Inflammatory macrophage treated with lipopolysaccharide for 1 hour (primary cell): Measurements from ENCODE around the gene HTR6.
"Not testable (repeated sequence)": the region's sequence is repeated elsewhere in the genome, so short reads cannot be mapped to it uniquely, and the experiment has no call there.

Experiments
- DNase-seq, 2 donors: peaks; one replicate each; pipeline ENCODE4 v3.0.0-alpha.2; 2020 to 2022

HTR6 gene

DNA sequence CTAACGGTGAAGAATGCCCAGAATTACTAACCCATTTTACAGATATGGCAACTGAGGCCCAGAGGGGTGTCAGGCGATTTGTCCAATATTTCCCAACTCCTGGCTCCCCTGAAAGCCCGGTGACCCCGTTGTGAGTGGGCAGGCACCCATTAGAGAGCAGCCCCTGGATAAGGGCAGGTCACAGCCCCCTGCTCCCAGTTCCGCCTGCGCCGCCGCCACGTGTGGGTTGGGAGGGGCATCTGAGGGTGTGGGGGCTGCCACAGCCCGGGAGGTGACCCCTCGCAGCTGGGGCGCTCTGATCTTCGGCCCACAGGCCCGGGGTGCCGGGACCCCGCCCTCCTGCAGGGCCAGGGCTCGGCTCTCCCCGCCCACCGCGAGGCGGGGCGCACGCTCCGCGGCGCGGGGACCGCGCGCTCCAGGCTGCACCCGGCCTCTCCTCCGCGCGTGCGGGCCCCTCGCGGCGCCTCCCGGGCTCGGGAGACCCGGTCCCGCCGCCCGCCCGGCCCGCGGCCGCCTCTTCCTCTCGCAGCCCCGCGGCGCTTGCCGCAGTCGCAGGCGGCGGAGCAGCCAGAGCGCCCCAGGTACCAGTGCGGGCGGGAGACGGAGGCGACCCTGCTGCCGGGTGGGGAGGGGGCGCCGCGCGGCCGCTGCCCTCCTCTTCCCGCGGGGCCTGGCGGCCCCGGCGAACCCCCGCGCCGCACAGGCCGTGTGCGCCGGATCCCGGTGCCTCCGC is at the start of gene HTR6:
HTR6 (plus strand) TSS at position 423 of the 733 bp plus-strand sequence. CDS start 879 bp downstream, outside the sequence.
- no peak for DNase-seq

DNA sequence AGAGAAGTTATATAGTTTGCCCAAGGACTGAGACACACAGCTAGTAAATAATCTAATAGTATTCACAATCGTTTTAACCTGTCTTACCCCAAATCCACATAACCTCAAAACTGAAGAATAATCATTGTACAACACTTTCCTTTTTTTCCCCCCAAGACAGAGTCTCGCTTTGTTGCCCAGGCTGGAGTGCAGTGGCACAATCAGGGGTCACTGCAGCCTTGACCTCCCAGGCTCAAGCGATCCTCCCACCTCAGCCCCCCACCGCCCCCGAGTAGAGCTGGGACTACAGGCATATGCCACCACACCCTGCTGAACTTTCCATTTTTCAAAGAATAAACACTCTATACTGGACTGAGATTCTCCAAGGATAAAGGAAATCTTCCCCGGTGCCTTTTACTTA is 49.2 kb upstream of the HTR6 start:
- DNase-seq: no peak

DNA sequence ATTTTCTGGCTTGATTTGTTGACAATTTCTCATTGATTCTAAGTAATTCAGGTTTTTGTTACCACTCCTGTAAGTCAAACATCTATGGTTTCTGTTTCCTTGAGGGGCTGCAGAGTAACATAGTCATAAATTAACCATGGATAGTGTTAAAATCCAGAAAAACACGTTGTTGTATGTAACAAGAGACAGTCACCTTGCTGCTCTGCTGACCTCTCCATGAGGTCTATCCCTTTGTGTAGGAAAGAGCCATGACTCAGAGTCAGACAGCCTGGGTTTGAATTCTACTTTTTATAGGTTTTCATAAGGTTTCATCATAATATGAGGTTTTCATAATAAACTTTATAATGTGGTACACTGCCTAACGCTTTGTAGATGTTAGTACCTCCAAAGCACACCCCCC is 48.2 kb upstream of the HTR6 start:
- no peak for DNase-seq

DNA sequence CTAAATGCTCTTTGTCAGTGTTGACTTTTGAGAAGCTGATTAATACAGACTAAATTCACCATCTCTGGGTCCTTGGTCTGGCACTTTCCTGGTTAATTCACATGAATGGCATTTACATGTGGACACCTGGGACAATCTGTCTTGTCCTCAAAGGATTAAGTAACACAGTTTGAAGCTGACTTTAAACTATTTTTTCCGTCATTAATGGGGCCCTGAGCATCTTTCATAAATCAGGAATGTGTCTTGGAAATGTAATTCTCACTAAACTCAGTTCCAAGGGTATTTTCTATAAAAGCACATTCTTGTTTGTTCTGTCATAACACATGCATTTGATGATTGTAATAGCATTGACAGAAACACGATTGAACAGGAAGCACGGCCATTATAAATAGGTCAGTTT is 47.3 kb upstream of the HTR6 start:
- DNase-seq: no peak

DNA sequence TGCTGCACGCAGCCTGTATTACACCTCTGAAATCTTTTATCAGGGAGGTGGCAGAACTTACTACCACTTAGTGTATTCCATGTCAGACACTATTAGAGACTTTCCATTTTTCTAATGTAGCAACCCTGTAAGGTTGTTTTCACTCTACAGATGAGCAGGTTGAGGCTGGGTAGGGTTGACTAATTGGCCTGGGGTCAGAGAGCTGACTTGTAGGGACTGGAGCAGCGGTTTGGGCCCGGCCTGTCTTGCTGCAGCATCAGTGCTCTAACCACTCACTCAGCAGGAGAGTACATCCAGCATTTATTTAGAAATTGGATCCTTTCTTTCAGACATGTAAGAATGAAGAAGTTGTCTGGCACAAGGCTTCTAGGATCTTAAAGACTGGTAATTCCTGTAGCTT is 46.2 kb upstream of the HTR6 start:
- DNase-seq: no peak

DNA sequence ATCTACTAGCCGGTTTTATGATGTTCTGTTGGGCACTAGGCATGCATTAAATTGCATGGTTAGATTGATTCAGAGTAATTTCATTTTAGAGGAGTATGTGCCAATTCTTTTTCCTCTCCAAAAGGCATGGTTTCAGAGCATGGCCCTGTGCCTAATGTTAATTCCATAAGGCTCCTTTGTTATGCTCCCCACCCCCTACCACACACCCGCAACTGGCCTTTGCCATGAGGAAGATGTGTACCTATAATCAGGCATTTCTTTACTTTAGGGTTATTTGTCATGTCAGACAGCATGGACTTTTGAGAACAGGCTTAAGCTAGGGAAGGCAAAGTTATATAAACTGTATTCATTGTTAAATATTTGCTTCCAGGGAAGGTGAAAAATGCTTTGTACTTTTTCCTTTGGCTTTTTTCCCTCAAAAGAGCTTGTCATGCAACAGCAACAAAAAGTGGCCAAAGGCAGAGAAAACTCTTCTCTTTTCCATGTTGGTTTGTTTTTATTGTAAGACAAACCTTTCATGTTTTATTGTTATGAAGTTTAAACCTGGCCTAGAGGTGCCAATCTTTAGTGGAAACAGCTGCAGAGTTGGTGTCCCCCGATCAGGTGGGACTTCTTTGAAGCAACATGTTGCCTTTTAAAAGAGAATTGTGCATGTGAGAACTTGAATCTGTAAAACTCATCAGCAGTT is 44.8 kb upstream of the HTR6 start:
- no peak for DNase-seq

DNA sequence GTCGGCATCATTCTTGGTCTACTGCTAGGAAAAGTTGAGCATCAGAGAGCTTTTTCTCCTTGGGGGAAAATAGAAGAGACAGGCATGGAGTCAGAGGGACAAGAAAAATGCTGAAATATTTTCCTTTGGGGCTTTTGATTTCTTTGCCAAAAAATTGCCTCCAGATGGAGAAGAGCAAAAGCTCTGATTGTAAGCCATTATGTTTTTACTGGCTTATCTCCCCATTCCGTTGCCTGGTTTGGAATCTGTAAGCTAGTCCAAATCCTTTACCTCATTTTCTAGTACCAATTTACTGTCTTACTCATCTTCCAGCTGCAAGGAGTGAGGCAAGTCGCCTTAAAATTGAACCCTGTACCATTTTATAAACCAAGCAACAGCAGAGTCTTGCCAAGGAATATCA is 43.9 kb upstream of the HTR6 start:
- no peak for DNase-seq

DNA sequence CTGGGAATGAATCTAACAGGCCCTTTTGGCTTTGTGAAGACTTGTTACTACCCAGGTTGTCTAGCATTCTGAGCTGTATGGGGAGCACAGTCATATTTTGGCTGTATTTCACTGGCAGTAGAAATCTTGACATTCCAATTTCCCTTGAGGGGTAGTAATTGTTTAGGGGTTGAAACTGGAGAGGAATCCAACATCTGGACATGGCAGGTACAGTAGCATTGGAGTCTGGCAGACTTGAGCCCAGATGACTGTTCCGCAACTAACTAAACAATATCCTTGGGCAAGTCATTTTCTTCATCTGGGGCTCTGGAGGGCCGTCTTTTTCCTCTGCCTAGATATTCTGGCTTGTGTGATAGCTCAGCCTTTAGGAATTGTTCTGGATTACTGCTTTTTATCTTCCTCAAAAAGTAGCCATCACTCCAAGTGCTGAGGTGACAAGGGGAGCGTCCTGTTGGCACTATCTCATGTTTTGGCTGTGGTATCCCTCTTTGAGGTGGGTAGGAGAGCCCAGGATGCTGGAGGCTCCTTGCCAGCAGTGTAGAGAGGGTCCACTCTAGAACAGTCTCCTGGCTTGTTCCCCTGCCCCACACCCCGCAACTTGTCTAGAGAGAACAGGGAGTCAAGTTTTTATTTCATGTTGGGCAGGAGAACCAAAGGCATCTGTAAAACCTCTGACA is 43.3 kb upstream of the HTR6 start:
- DNase-seq: no peak

DNA sequence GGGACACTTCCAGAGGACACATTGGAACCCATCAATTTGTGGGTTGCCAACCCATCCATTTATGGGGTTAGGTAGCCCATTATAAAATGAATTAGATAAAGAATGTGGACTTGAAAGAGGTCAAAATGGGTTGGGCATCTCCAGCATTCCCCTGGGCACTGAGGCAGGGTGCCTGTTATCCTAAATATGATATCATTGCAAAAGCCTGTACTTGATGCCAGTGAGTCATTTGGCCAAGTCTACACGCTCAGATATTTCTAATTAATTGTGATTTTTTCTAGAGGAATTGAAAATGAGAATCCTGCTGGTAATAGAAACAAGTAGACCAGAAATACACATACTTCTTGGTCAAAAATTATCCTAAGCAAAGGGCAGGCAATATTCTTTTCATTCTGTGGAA is 42.5 kb upstream of the HTR6 start:
- DNase-seq: no peak

DNA sequence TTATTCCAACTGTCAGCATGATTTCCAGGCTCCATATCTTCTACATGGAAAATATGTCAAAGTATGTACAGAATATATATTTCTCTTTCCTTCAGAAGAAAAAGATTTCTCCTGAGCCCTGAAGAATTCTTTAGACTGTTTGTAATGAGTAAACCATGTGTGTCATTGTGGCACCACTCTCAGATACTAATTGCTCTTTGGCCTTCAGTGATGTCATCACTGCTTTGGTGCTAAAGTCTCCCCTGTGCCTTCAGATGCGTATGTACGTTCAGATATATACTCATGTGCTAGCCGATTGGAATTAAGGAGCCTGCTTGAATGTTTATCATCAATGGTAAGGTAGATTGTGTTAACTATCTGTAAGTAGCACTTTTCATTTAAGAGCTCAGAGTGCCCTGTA is 41.2 kb upstream of the HTR6 start:
- no peak for DNase-seq

DNA sequence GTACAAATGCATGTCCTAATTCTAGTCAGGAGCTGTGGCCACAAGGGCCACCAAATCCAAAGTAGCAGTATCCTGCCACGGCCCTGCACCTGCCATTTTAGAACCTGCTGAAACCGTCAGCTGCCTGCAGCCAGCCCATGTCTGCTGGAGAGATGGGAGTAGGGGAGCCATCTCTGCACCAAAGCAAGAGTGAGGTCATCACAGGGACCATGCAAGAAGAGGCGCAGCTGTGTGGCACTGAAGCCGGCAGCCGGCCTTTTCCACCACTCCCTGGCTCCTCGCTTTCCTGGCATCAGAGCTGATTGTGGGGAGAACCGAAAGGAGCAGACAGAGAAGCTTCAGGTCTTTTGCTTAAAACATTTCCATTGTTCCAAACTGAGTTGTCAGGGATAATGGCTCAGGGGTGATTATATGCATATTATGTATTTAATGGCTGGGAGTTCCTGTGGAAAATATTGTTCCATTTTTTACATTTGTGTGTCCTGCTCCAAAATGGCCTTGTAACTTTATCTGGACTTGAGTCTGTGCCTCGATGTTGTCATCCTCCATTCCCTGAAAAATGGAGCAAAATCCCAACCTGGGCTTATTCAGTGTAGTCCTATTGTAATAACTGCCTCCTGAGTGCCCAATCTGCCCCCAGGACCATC is 39.3 kb upstream of the HTR6 start:
- DNase-seq: no peak

DNA sequence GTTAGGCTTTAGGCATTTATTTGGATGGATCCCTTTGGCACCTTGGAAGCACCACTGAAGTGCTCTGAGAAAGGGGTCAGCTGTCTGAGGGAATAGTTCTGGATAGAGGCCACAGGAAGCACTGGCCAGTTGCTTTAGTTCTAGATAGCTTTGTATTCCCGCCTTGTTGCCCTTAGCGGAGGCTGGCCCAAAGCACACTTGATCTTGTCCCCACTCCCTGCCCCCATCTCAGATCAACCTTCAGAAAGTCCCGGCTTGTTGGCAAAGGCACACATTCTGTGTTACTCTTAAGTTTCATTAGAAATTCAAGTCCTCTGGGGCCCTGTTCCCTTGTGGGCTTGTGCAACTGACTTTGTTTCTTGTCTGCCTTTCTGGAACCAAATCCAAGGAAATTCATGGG is 35.8 kb upstream of the HTR6 start:
- DNase-seq: no peak

DNA sequence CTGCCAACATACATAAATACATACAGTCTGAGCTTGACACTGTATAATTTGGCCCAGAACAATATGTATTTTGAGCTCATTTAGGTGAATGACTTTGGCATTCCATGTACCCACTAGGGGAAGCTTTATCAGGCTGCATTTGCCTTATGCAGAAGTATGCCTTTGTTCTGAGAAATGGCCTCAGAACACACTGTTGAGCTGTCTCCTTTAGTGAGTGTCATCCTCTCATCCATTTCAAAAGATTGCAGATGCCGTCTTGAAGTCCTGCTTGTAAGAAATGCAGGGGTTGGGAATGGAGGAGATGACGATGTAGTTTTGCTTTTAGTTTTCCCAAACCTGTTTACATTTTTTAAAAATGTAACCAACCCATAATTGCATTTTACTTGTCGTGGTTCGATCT is 35.3 kb upstream of the HTR6 start:
- DNase-seq: no peak

DNA sequence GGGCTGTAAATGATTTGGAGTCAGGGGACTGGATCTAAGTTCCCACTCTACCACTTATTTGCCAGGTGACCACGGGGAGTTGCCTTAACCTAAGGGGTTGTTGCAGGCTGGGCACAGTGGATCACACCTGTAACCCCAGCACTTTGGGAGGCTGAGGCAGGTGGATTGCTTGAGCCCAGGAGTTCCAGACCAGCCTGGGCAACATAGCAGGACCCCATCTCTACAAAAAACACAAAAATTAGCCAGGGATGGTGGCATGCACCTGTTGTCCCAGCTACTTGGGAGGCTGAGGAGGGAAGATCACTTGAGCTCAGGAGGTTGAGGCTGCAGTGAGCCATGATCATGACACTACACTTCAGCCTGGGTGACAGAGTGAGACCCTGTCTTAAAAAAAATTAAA is 34.5 kb upstream of the HTR6 start:
- not testable (repeated sequence) for DNase-seq

DNA sequence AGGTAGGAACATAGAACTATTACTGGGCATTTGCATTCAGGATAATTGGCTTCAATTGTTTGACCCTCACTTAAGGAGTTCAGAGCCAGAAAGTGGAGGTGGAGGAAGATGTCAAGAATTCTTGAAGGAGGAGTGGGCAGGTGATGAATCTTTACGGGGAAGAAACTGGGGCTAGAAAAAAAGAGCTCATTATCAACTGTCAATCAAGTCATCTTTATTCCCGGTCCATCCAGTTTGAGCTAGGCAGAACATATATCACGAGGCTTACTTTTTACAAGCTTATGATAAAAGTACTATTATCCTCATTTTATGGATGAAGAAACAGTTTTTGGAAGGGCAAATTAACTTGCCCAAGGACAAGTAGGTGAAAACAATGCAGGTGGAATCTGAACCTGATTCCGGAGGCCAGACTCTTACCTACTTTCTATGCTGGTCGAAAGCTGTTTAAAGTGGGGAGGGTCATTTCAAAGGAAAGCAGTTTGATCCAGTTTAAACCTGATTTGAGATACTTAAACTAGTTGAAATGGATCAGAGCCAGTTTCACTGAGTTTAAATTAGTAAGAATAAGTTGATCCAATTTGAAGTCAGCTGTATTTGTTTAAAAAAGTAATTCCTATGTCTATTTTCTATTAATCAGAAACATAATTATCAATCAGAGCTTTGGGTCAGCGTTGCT is 33.8 kb upstream of the HTR6 start:
- no peak for DNase-seq

DNA sequence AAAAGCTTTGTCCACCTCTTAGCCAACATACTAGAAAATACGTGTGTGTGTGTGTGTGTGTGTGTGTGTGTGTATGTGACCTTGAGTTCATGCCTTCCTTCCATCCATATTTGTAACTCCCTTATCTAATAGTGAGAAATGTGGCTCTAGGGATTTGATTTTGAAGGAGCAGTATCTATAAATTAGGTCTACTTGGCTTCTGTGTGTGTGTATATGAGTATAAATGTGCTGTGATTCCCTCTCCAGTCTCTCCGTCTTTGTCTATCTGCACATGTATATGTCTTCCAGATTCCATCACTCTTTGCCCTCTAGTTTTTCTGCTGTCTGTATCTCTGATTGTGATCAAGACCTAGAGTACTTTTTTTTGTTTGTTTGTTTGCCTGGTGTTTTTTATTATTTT is 32.5 kb upstream of the HTR6 start:
- DNase-seq: no peak

DNA sequence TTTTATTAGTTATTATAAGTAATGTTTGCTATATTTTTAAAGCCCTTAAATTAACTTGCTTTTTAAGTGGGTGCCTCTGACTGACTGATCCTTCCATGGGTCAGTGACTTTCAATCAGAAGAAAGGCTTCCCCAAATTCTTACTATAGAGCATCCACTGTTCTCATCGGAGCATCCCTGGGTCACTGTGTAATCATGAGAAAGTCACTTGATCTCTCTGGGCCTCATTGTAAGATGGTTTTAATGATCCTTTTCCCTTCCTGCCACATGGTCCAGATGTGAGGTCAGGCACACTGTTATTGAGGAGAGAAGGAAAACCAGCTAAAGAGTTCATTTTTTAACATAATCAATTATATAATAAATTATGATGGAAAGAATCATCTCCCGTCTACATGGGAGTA is 31.6 kb upstream of the HTR6 start:
- DNase-seq: no peak

DNA sequence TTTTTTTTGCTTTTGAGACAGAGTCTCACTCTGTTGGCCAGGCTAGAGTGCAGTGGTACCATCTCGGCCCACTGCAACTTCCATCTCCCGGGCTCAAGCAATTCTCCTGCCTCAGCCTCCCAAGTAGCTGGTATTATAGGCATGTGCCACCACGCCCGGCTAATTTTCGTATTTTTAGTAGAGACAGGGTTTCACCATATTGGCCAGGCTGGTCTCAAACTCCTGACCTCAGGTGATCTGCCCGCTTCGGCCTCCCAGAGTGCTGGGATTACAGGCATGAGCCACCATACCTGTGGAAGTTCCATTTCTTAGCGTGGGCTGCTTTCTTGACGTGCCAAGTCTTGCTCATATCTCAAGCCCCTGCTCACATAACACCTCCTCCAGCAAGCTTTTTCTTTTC is 29.6 kb upstream of the HTR6 start:
- DNase-seq: not testable (repeated sequence)

DNA sequence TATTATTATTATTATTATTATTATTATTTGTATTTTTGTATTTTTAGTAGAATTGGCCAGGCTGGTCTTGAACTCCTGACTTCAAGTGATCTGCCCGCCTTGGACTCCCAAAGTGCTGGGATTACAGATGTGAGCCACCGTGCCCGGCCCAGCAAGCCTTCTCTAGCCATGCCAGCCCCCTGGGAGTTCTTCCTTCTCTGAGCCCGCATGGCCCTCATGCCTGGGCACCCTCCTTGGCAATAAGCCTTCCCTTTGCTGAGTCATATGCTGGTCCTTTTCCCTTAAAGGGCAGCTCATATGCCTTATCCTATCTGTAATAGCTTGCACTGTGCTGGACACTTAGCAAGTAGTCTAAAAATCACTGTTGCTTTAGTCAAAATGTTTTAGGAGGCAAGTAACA is 29.0 kb upstream of the HTR6 start:
- no peak for DNase-seq

DNA sequence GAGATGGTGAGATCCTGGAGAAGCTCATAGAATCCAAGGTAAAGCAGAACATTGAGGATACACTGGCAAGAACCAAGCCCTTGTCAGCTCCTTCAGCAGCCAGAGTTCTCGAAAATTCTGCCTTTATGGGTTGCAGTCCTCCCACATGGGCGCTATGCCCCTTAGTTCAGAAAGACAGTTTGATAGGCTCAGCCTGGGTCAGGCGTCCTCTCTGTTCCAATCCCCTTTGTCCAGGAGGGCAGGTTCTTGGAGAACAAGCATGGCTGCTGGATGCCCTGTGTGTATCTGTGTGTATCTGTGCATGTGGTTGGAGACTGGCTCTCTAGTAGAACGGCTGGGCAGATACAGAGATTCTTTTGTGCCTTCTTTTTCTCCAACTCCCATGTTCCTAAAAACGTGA is 28.6 kb upstream of the HTR6 start:
- DNase-seq: no peak

DNA sequence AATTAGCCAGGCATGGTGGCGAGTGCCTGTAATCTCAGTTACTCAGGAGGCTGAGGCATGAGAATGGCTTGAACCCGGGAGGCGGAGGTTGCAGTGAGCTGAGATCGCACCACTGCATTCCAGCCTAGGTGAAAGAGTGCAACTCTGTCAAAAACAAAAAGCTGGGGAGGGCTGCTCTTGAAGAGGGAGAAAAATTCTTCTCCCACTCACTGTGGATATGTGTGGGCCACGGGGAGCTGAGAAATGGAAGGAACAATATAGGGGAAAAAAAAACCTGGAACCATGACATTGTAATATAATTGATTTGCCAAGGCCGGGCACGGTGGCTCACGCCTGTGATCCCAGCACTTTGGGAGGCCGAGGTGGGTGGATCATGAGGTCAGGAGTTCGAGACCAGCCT is 27.9 kb upstream of the HTR6 start:
- not testable (repeated sequence) for DNase-seq

DNA sequence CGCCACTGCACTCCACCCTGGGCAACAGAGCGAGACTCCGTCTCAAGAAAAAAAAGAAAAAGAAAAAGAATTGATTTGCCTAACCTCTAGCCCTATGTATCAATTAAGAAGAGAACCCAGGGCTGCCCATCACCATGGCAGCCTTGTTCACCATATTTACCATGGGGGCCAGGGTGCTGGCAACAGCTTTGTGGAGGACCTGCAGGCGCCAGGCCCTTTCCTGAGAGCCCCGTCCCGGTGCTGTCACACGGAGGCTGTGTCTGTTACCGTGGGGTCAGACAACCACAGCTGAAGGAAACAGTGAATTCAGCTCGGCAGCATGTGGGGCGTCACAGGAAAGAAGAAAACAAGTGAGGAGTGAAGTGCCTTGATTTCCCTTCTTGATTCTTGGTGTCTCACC is 27.1 kb upstream of the HTR6 start:
- DNase-seq: no peak

DNA sequence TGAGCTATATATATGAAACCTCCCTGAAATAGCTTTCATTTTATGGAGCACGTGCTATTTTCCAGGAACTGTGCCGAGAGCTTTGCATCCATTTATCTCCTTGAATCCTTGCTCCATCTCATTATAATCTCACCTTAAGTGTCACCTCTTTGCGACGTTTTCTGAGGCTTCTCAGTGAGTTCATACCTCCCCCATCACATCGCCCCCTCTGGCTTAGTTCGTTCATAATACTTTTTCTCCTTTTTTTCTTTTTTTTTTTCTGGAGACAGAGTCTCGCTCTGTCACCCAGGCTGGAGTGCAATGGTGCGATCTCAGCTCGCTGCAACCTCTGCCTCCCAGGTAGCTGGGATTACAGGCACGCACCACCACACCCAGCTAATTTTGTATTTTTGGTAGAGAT is 25.4 kb upstream of the HTR6 start:
- not testable (repeated sequence) for DNase-seq
